ENCODE results near the gene SUCLG1.

DNA sequence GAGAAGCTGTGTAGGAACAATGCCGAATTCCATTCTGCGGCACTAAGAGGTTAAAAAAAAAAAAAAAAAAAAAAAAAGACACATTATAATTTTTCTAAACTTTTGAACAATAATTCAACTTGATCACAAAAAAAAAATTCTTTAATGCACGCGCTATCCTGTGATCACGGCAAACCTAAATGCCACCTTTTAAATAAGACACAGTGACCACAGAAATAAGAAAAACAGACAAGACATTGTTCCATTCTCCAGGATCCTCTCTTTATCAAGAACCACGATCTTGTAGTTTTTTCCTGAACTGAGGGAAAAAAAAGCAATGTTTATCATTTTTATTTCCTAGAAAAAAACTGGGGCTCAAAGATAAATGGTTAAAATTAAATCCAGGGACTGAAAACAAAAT is 9.4 kb downstream of the SUCLG1 start:
- TF ChIP-seq POLR2A (IDR thresholded peaks at IDR 0.05) = no peak
- TF ChIP-seq, protein P1, sequence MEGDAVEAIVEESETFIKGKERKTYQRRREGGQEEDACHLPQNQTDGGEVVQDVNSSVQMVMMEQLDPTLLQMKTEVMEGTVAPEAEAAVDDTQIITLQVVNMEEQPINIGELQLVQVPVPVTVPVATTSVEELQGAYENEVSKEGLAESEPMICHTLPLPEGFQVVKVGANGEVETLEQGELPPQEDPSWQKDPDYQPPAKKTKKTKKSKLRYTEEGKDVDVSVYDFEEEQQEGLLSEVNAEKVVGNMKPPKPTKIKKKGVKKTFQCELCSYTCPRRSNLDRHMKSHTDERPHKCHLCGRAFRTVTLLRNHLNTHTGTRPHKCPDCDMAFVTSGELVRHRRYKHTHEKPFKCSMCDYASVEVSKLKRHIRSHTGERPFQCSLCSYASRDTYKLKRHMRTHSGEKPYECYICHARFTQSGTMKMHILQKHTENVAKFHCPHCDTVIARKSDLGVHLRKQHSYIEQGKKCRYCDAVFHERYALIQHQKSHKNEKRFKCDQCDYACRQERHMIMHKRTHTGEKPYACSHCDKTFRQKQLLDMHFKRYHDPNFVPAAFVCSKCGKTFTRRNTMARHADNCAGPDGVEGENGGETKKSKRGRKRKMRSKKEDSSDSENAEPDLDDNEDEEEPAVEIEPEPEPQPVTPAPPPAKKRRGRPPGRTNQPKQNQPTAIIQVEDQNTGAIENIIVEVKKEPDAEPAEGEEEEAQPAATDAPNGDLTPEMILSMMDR (IDR thresholded peaks at IDR 0.05) = no peak
